MM.1S (cell line): Measurements from ENCODE around the gene PUDP.

ENCODE experiments used
- EZH2 ChIP-seq: fragments of 300-600 bp; sonication (generic); optimal IDR thresholded peaks from 2 replicates; pipeline ENCODE3; 2017; ENCODE audit warnings: low read depth, mild to moderate bottlenecking, antibody characterized with exemption, low read length, mixed read lengths
- EZH2phosphoT487 ChIP-seq: fragments of 300-600 bp; sonication (generic); IDR thresholded peaks from 2 replicates; pipeline ENCODE4 v1.6.1; 2018; ENCODE audit warnings: antibody characterized with exemption, low read length
- TF ChIP-seq, protein P1 (sequence below): fragments of 300-600 bp; sonication (generic); IDR thresholded peaks from 2 replicates; pipeline ENCODE4 v1.5.1; 2016; ENCODE audit warnings: antibody characterized with exemption, low read length, mixed read lengths

DNA sequence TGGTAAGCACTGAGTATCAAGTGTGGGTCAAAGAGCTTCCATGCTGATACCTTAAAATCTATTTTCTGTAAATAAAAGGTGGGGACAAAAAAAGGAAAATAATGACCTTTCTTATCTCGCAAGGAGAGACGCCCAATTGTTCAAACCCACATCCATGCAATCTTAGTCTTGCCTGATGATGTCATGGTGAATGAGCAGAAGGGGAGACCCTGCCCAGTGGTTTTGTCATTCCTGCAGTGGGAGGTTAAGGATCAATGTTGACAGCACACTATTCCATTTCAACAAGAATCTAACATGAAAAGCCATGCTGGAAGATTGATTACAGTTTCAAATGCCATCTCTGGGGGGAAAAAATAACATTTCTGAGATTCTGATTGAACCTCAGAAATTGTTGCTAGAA, 40.7 kb upstream of the PUDP start:
- no peak for TF ChIP-seq EZH2
- TF ChIP-seq, protein P1, sequence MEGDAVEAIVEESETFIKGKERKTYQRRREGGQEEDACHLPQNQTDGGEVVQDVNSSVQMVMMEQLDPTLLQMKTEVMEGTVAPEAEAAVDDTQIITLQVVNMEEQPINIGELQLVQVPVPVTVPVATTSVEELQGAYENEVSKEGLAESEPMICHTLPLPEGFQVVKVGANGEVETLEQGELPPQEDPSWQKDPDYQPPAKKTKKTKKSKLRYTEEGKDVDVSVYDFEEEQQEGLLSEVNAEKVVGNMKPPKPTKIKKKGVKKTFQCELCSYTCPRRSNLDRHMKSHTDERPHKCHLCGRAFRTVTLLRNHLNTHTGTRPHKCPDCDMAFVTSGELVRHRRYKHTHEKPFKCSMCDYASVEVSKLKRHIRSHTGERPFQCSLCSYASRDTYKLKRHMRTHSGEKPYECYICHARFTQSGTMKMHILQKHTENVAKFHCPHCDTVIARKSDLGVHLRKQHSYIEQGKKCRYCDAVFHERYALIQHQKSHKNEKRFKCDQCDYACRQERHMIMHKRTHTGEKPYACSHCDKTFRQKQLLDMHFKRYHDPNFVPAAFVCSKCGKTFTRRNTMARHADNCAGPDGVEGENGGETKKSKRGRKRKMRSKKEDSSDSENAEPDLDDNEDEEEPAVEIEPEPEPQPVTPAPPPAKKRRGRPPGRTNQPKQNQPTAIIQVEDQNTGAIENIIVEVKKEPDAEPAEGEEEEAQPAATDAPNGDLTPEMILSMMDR = no peak
- TF ChIP-seq EZH2phosphoT487 = no peak
